Parathyroid adenoma (tissue), 2 donors: ENCODE results near the gene PPIP5K2.

Source experiments
- H2AFZ ChIP-seq: fragments of 300-600 bp; sonication (generic); one replicate; pipeline ENCODE4 v1.7.0; 2017; ENCODE audit warnings: antibody characterized with exemption, mild to moderate bottlenecking
- H3K27ac ChIP-seq: fragments of 300-600 bp; sonication (generic); one replicate; pipeline ENCODE4 v1.7.0; 2017
- H3K27me3 ChIP-seq: fragments of 300-600 bp; sonication (generic); one replicate; pipeline ENCODE4 v1.7.0; 2017; ENCODE audit warnings: low read length; ENCODE audit not compliant: control insufficient read depth, insufficient read depth
- H3K36me3 ChIP-seq: fragments of 300-600 bp; sonication (generic); one replicate; pipeline ENCODE4 v1.7.0; 2017; ENCODE audit warnings: low read length; ENCODE audit not compliant: control insufficient read depth, insufficient read depth
- H3K4me1 ChIP-seq: fragments of 300-600 bp; sonication (generic); one replicate; pipeline ENCODE4 v1.7.0; 2017; ENCODE audit warnings: control low read depth
- H3K4me2 ChIP-seq: fragments of 300-600 bp; sonication (generic); one replicate; pipeline ENCODE4 v1.7.0; 2017; ENCODE audit warnings: low read length
- H3K4me3 ChIP-seq: fragments of 300-600 bp; sonication (generic); one replicate; pipeline ENCODE4 v1.7.0; 2017; ENCODE audit warnings: low read depth, low read length
- H3K79me2 ChIP-seq: fragments of 300-600 bp; sonication (generic); one replicate; pipeline ENCODE4 v1.7.0; 2017; ENCODE audit warnings: control low read depth
- H3K9ac ChIP-seq: fragments of 300-600 bp; sonication (generic); one replicate; pipeline ENCODE4 v1.7.0; 2017; ENCODE audit warnings: mild to moderate bottlenecking
- H3K9me3 ChIP-seq: fragments of 300-600 bp; sonication (generic); one replicate; pipeline ENCODE4 v1.7.0; 2017; ENCODE audit warnings: low read length; ENCODE audit not compliant: control insufficient read depth
- TF ChIP-seq, protein P1 (sequence below): fragments of 300-600 bp; sonication (generic); IDR thresholded peaks from one replicate; pipeline ENCODE4 v1.7.0; 2017; ENCODE audit warnings: antibody characterized with exemption, mild to moderate bottlenecking
- donor health status: primary hyperparathyroidism.

Gene PPIP5K2

DNA sequence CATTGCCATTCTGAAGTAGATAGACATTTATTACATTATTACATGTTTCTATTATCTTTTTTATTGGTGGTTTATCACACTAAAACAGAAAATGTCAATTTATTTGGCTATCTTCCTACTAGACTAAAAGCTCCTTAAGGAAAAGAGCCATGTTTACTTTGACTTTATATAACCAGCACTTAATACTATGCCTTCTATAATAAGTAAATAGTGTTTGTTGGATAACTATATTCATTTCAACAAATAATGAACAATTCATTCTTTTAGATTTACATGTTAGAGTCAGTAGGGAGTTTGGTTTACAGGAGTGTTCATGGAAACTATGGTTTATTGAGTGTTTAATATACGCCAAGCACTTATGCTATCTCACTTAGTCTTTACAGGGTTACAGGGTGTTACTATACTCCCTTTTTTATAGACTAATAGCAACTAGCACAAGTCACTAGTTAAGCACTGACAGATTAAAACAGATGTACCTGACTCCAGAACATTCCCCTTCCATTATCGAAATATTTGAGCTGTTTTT lies 7.3 kb downstream of the PPIP5K2 start:
- H3K79me2 ChIP-seq = no peaks in the 10 kb centered on the region
- H2AFZ ChIP-seq = no peak overlapping the region
- no peaks in the 10 kb centered on the region for H3K36me3 ChIP-seq
- no peaks in the 10 kb centered on the region for H3K9me3 ChIP-seq
- H3K4me1 ChIP-seq = no peaks in the 10 kb centered on the region
- no peak overlapping the region for H3K4me3 ChIP-seq
- TF ChIP-seq, protein P1, sequence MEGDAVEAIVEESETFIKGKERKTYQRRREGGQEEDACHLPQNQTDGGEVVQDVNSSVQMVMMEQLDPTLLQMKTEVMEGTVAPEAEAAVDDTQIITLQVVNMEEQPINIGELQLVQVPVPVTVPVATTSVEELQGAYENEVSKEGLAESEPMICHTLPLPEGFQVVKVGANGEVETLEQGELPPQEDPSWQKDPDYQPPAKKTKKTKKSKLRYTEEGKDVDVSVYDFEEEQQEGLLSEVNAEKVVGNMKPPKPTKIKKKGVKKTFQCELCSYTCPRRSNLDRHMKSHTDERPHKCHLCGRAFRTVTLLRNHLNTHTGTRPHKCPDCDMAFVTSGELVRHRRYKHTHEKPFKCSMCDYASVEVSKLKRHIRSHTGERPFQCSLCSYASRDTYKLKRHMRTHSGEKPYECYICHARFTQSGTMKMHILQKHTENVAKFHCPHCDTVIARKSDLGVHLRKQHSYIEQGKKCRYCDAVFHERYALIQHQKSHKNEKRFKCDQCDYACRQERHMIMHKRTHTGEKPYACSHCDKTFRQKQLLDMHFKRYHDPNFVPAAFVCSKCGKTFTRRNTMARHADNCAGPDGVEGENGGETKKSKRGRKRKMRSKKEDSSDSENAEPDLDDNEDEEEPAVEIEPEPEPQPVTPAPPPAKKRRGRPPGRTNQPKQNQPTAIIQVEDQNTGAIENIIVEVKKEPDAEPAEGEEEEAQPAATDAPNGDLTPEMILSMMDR = no peak
- no peak overlapping the region for H3K27ac ChIP-seq
- H3K4me2 ChIP-seq = no peak overlapping the region
- no peaks in the 10 kb centered on the region for H3K27me3 ChIP-seq
- H3K9ac ChIP-seq = no peak overlapping the region

DNA sequence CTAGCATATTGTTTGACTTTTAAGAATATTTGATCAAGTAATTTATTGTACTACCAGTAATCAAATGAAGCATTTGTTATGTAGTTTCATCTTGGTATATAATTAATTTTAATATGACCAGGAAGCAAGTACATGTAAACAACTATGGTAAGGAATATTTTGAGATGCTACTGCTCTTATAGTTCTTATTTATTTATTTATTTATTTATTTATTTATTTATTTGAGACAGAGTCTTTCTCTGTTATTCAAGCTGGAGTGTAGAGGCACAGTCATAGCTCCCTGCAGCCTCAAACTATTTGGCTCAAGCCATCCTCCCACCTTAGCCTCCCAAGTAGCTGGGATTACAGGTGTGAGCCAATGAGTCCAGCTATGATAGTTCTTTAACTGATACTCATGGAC lies 8.1 kb downstream of the PPIP5K2 start:
- H3K4me1 ChIP-seq = no peaks in the 10 kb centered on the region

DNA sequence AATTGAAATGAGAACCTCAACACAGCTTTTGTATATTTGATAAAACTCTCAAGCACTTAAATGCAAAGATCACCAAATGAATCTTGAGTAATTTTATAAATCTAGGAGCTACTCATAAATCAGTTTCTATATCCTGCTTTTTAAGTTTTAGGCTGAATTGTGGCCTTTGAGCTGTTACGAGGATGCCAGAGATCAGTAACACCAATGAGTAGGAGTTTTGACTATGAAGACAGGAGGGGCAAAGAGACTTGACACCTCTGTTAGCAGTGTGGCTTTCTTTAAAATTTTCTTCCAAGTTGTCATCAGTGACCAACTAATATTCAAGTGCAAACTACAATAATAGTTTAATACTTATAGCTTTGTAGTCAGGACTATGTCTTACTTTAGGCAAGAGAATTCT lies 12.6 kb downstream of the PPIP5K2 start:
- Histone ChIP-seq H3K27me3 (no peaks in the 10 kb centered on the region), H3K27ac (no peak overlapping the region)

More for the DNA sequence above, 8.1 kb downstream of the PPIP5K2 start:
- no peak overlapping the region for H3K4me2 ChIP-seq
- H3K9ac ChIP-seq = no peak overlapping the region
- H3K36me3 ChIP-seq = no peaks in the 10 kb centered on the region
- no peaks in the 10 kb centered on the region for H3K27me3 ChIP-seq
- no peak overlapping the region for H3K4me3 ChIP-seq
- no peak overlapping the region for H2AFZ ChIP-seq
- H3K9me3 ChIP-seq = no peaks in the 10 kb centered on the region
- TF ChIP-seq, protein P1 = no peak
- no peaks in the 10 kb centered on the region for H3K79me2 ChIP-seq
- no peak overlapping the region for H3K27ac ChIP-seq

DNA sequence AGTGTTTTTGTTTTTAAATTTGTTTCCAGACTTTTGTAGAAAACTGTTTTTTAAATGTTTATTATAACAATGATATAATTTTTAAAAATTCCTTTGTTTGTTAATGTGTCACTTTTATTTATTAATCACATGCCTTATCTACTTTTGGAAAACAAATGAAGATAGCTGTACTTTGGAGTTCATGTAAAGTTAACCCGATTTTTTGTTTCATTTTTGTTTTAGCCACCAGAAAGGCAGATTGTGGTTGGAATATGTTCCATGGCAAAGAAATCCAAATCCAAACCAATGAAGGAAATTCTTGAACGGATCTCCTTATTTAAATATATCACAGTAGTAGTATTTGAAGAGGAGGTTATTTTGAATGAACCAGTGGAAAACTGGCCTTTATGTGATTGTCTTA lies 13.1 kb downstream of the PPIP5K2 start:
- H3K4me1 ChIP-seq = no peaks in the 10 kb centered on the region
- H3K9me3 ChIP-seq = no peaks in the 10 kb centered on the region
- no peaks in the 10 kb centered on the region for H3K36me3 ChIP-seq
- H3K9ac ChIP-seq = no peak overlapping the region
- H2AFZ ChIP-seq = no peak overlapping the region
- H3K4me3 ChIP-seq = no peak overlapping the region
- H3K79me2 ChIP-seq = no peaks in the 10 kb centered on the region
- H3K27ac ChIP-seq = no peak overlapping the region
- no peak overlapping the region for H3K4me2 ChIP-seq
- H3K27me3 ChIP-seq = no peaks in the 10 kb centered on the region
- TF ChIP-seq, protein P1 = no peak

More for the DNA sequence above, 12.6 kb downstream of the PPIP5K2 start:
- H3K36me3 ChIP-seq = no peaks in the 10 kb centered on the region
- no peak overlapping the region for H3K4me2 ChIP-seq
- H3K4me3 ChIP-seq = no peak overlapping the region
- no peak overlapping the region for H2AFZ ChIP-seq
- H3K9ac ChIP-seq = no peak overlapping the region
- no peaks in the 10 kb centered on the region for H3K79me2 ChIP-seq
- H3K4me1 ChIP-seq = no peaks in the 10 kb centered on the region
- no peaks in the 10 kb centered on the region for H3K9me3 ChIP-seq
- TF ChIP-seq, protein P1 = no peak

DNA sequence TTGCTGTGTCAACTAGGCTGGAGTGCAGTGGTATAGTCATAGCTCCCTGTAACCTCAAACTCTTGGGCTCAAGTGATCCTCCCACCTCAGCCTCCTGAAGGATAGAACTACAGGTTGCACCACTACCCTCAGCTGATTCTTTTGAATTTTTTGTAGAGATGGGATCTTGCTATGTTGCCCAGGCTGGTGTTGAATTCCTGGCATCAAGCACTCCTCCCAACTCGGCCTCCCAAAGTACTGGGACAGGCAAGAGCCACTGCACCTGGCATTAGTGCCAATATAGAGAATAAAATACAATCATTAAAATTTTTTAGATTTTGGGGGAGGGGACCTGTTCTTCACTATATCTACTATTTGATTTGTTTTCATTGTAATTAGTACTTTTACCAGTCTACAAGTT lies 15.4 kb downstream of the PPIP5K2 start:
- H3K27ac ChIP-seq = no peak overlapping the region
- TF ChIP-seq, protein P1 = no peak

More for the DNA sequence above, 15.4 kb downstream of the PPIP5K2 start:
- H3K79me2 ChIP-seq = no peaks in the 10 kb centered on the region
- H3K9me3 ChIP-seq = no peaks in the 10 kb centered on the region
- H3K27me3 ChIP-seq = no peaks in the 10 kb centered on the region
- H3K4me2 ChIP-seq = no peak overlapping the region
- no peak overlapping the region for H2AFZ ChIP-seq
- H3K36me3 ChIP-seq = no peaks in the 10 kb centered on the region
- H3K4me1 ChIP-seq = no peaks in the 10 kb centered on the region
- H3K4me3 ChIP-seq = no peak overlapping the region
- H3K9ac ChIP-seq = no peak overlapping the region
